K562 (cell line): ENCODE measurements around the gene KRTAP2-3. TPM values are rescaled to one million over a fixed set of nuclear protein-coding genes. Genes with fewer than 3 reads are reported as not detected.

Experiments
- ATAC-seq: fragments of 200-7000 bp; cut with Tn5 transposase; 3 replicates; pipeline ENCODE4 v1.9.1; 2020; ENCODE audit warnings: moderate library complexity
- BruUV-seq: library from RNA; stranded (reverse); fragments of 400-500 nt; replicated peaks from 2 replicates; lab custom pipeline; 2021; lab: Mats Ljungman, UMichigan
- CTCF ChIA-PET: fragments of 300-600 bp; formaldehyde crosslinking; extraction: SDS; loops from one replicate; lab custom pipeline; 2021; ENCODE audit warnings: low intra/inter-chr PET ratio; lab: Yijun Ruan, JAX
- POLR2A ChIA-PET: fragments of 300-600, 350-650 bp; sonication (Branson Sonifier 250); formaldehyde crosslinking; extraction: SDS; loops from one replicate; lab custom pipeline; 2021; ENCODE audit warnings: antibody characterized with exemption, inconsistent platforms; lab: Yijun Ruan, JAX
- DNase-seq, 4 experiments: peaks; one replicate each; pipeline versions ENCODE4 v3.0.0 to v3.0.0-alpha.2; 2011 to 2018; ENCODE audit warnings: low spot score in 3 of 4, mixed read lengths in 3 of 4; ENCODE audit errors: extremely low read depth in 1 of 4
- FAIRE-seq: peaks from 2 replicates; lab custom pipeline; 2011; peaks lifted over from hg19 to GRCh38; lab: Jason Lieb, UNC
- H2AFZ ChIP-seq: 2 replicates; pipeline ENCODE4 v1.6.0; 2011; ENCODE audit warnings: low read depth, low read length, control low read depth, inconsistent platforms
- H3K27ac ChIP-seq: fragments of 200-600 bp; 3 replicates; pipeline ENCODE4 v1.8.0; 2011; ENCODE audit warnings: low read depth, mild to moderate bottlenecking, control low read depth, inconsistent platforms, low read length, moderate library complexity, mixed read lengths; ENCODE audit errors: extremely low read depth
- H3K27me3 ChIP-seq, 2 experiments: fragments of 300-600 bp in 1 of 2; 2 replicates in 1 of 2; 3 replicates in 1 of 2; pipeline versions ENCODE4 v1.6.0 to v1.8.0; 2011; ENCODE audit warnings: inconsistent platforms in 2 of 2, low read length in 2 of 2, mild to moderate bottlenecking in 1 of 2, mixed read lengths in 1 of 2, moderate library complexity in 1 of 2; ENCODE audit not compliant: control insufficient read depth in 2 of 2, insufficient read depth in 2 of 2
- H3K36me3 ChIP-seq: fragments of 300-600 bp; 3 replicates; pipeline ENCODE4 v1.8.0; 2011; ENCODE audit warnings: mild to moderate bottlenecking, low read length, inconsistent platforms; ENCODE audit not compliant: control insufficient read depth, insufficient read depth
- H3K4me1 ChIP-seq, 2 experiments: fragments of 200-600 bp in 1 of 2; replicated peaks in 1 of 2; 2 replicates in 1 of 2; 3 replicates in 1 of 2; pipeline versions ENCODE4 v1.5.1 to v1.8.0; 2011; ENCODE audit warnings: inconsistent platforms in 2 of 2, low read length in 2 of 2, mild to moderate bottlenecking in 1 of 2, mixed read lengths in 1 of 2, moderate library complexity in 1 of 2; ENCODE audit not compliant: control insufficient read depth in 2 of 2, insufficient read depth in 2 of 2
- H3K4me2 ChIP-seq: 2 replicates; pipeline ENCODE4 v1.6.1; 2011; ENCODE audit warnings: low read length, control low read depth, inconsistent platforms, mixed read lengths; ENCODE audit not compliant: insufficient read depth
- H3K4me3 ChIP-seq: fragments of 200-600 bp; sonication (generic), shearing (Covaris generic); 2 replicates; pipeline ENCODE4 v1.5.1; 2016; ENCODE audit warnings: control low read depth, inconsistent platforms
- H3K79me2 ChIP-seq: fragments of 200-600 bp; 3 replicates; pipeline ENCODE4 v1.8.0; 2011; ENCODE audit warnings: low read length, inconsistent platforms; ENCODE audit not compliant: control insufficient read depth, insufficient read depth
- H3K9ac ChIP-seq, 2 experiments: 2 replicates each; pipeline versions ENCODE4 v1.6.0 to v1.6.1; 2011; ENCODE audit warnings: low read depth in 2 of 2, low read length in 2 of 2, control low read depth in 1 of 2, inconsistent platforms in 1 of 2, mild to moderate bottlenecking in 1 of 2, mixed read lengths in 1 of 2; ENCODE audit not compliant: insufficient read depth in 1 of 2
- H3K9me1 ChIP-seq: one replicate; pipeline ENCODE4 v1.6.0; 2011; ENCODE audit warnings: inconsistent platforms, mild to moderate bottlenecking, low read length, moderate library complexity; ENCODE audit not compliant: control insufficient read depth, insufficient read depth
- H3K9me3 ChIP-seq: replicated peaks from 2 replicates; pipeline ENCODE4 v1.5.1; 2011; ENCODE audit warnings: low read depth, low read length, inconsistent platforms; ENCODE audit not compliant: control insufficient read depth, insufficient read depth
- H4K20me1 ChIP-seq: replicated peaks from 2 replicates; pipeline ENCODE4 v1.6.1; 2011; ENCODE audit warnings: low read length, inconsistent platforms, mixed read lengths; ENCODE audit not compliant: control insufficient read depth, insufficient read depth
- CBX2 ChIP-seq: fragments of 200-600 bp; sonication (generic); IDR thresholded peaks from one replicate; pipeline ENCODE4 v1.6.1; 2012; ENCODE audit warnings: mild to moderate bottlenecking, low read length, inconsistent platforms; ENCODE audit not compliant: insufficient read depth, poor library complexity, severe bottlenecking
- MAX ChIP-seq: sonication (generic); formaldehyde crosslinking; IDR thresholded peaks from 2 replicates; pipeline ENCODE4 v1.9.0; 2022; ENCODE audit warnings: mild to moderate bottlenecking, missing genetic modification reagents
- POLR2A ChIP-seq: fragments of 450-650 bp; conservative IDR thresholded peaks from 2 replicates; pipeline ENCODE4 v1.6.1; 2016
- POLR2G ChIP-seq: fragments of 200-400 bp; formaldehyde crosslinking; IDR thresholded peaks from 2 replicates; pipeline ENCODE4 v1.6.1; 2017; ENCODE audit warnings: low read depth, mild to moderate bottlenecking, antibody characterized with exemption, low read length, moderate library complexity
- SAFB2 ChIP-seq: fragments of 200-400 bp; formaldehyde crosslinking; IDR thresholded peaks from 2 replicates; pipeline ENCODE4 v1.6.1; 2018; ENCODE audit warnings: borderline replicate concordance, low read length, low read depth, moderate library complexity; ENCODE audit not compliant: severe bottlenecking
- UBTF ChIP-seq, 2 experiments: IDR thresholded peaks; 2 replicates each; pipeline ENCODE4 v1.6.1; 2012; ENCODE audit warnings: improper control_type of control experiment in 2 of 2, low read depth in 2 of 2, low read length in 2 of 2, borderline replicate concordance in 1 of 2
- ZFX ChIP-seq: sonication (generic); formaldehyde crosslinking; IDR thresholded peaks from 2 replicates; pipeline ENCODE4 v1.8.0; 2022; ENCODE audit warnings: mild to moderate bottlenecking, missing genetic modification reagents, moderate library complexity
- WGBS: fragments of 100-300 bp; shearing (Covaris generic); methylation state at CpG from one replicate; pipeline ENCODE4 v1.1.6; 2016; ENCODE audit warnings: low coverage, mixed read lengths; ENCODE audit not compliant: insufficient coverage; ENCODE audit errors: missing lambda C conversion rate; 5-methylcytosine and 5-hydroxymethylcytosine counted together
- in situ Hi-C: fragments of 300-500 bp; cut with MboI; formaldehyde crosslinking; loops from 4 replicates; pipeline ENCODE4 v1.15.0; 2018; ENCODE audit warnings: inconsistent platforms, mixed read lengths
- intact Hi-C: fragments of 100-400 bp; cut with micrococcal nuclease; formaldehyde crosslinking; loops from 2 replicates; pipeline ENCODE4 v1.14.2; 2022
- polyA plus RNA-seq, 8 experiments: library from polyadenylated mRNA; depleted of rRNA in 4 of 8; stranded (reverse) in 5 of 8; unstranded in 3 of 8; fragments of >200 nt; fragmentation: Nextera tagmentation in 2 of 8; fragmentation: Illumina TruSeq in 1 of 8; extraction: Ambion mirVana in 2 of 8; extraction: Trizol in 1 of 8; gene quantifications; 2 replicates each; pipeline versions ENCODE4 v1.2.1 to v1.2.3, GENCODE V29; 2011 to 2014; ENCODE audit warnings: inconsistent platforms in 1 of 8, missing spikeins in 1 of 8
- total RNA-seq, 7 experiments: library from RNA; depleted of rRNA in 6 of 7; stranded (reverse); fragments of >200 nt in 6 of 7; fragmentation: Illumina TruSeq in 2 of 7; extraction: Trizol in 2 of 7; gene quantifications; 2 replicates each; pipeline versions ENCODE4 v1.2.1 to v1.2.3, GENCODE V29; 2011 to 2021; ENCODE audit warnings: low replicate concordance in 1 of 7
- TF ChIP-seq, protein P1 (sequence below): IDR thresholded peaks from 2 replicates; pipeline ENCODE4 v1.6.1; 2011; ENCODE audit warnings: borderline replicate concordance, low read depth, mild to moderate bottlenecking, moderate library complexity, low read length; ENCODE audit not compliant: insufficient read depth, poor library complexity, severe bottlenecking

KRTAP2-3 gene
- total and polyA plus RNA-seq, 9 of the 15 experiments (the other 6 are each of a cell fraction or from before 2014, with no cell fraction given): not detected

DNA sequence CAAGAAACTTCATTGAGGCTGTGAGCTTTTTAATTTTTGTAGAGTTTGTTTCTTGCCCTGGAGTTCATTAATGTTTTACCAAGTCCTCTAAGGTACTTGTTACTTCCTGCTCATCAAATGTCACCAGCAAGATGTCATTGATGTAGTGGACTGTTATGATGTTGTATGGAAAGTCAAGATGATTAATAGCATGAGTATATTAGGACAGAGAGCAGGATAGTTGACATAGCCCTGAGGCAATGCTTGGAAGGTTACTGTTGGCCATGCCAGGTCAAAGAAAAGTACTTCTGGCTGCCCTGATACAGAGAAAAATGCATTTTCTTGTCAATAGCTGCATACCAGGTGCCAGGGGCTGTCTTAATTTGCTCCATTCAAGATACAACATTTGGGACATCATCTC, 39.6 kb downstream of the KRTAP2-3 start (continued):
- TF ChIP-seq SAFB2 (no peak), UBTF (IDR thresholded peaks at IDR 0.05; ENCODE audit: borderline replicate concordance in 1 of 2, low read depth in 2 of 2, low read length in 2 of 2) (no peak), MAX (CRISPR knock-in tag) (no peak), ZFX (CRISPR knock-in tag) (no peak)
- TF ChIP-seq, protein P1, sequence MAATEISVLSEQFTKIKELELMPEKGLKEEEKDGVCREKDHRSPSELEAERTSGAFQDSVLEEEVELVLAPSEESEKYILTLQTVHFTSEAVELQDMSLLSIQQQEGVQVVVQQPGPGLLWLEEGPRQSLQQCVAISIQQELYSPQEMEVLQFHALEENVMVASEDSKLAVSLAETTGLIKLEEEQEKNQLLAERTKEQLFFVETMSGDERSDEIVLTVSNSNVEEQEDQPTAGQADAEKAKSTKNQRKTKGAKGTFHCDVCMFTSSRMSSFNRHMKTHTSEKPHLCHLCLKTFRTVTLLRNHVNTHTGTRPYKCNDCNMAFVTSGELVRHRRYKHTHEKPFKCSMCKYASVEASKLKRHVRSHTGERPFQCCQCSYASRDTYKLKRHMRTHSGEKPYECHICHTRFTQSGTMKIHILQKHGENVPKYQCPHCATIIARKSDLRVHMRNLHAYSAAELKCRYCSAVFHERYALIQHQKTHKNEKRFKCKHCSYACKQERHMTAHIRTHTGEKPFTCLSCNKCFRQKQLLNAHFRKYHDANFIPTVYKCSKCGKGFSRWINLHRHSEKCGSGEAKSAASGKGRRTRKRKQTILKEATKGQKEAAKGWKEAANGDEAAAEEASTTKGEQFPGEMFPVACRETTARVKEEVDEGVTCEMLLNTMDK: no peak

- TF ChIP-seq POLR2G: no peak
- no peak for TF ChIP-seq POLR2A
- TF ChIP-seq CBX2: no peak
- Histone ChIP-seq H3K4me2 (no peak overlapping the region), H3K4me1 (no peaks in the 10 kb centered on the region), H3K4me3 (no peak overlapping the region), H3K27ac (no peak overlapping the region), H3K36me3 (no peaks in the 10 kb centered on the region), H3K79me2 (no peaks in the 10 kb centered on the region), H3K27me3 (0 out of 5 replicates have a peak, but pooled peaks cover 0 to 3% of the 10 kb centered on the region in 2 experiments), H2AFZ (no peak overlapping the region), H3K9me1 (no peaks in the 10 kb centered on the region), H3K9me3 (no peaks in the 10 kb centered on the region), H4K20me1 (no peaks in the 10 kb centered on the region), H3K9ac (no peak overlapping the region)
- ChIA-PET POLR2A (interaction anchor here (1.0 kb wide), 1 partner anchor 9 kb away, joined by 3 read pairs; no protein-coding TSS in a partner anchor), CTCF (no interaction called here)
- FAIRE-seq (no peak), ATAC-seq (no peak), DNase-seq (no peak)
- BruUV-seq: no TSS peak
- WGBS: 17% methylated on average over 3 of the region's 3 CpGs
- intact Hi-C loops: no loop called here
- in situ Hi-C loops: no loop called here
Observed at GRCh38 chr17:41019415-41019814, 40.5 kb downstream of the KRTAP2-3 start.
